22Rv1 (cell line): Measurements from ENCODE around the gene PASK.

ENCODE experiments used
- ZFX ChIP-seq: fragments of 450-650 bp; IDR thresholded peaks from 2 replicates; pipeline ENCODE4 v1.6.1; 2017; ENCODE audit warnings: antibody characterized with exemption, borderline replicate concordance
- TF ChIP-seq, protein P1 (sequence below): fragments of 450-650 bp; IDR thresholded peaks from 2 replicates; pipeline ENCODE4 v1.5.1; 2017; ENCODE audit warnings: mild to moderate bottlenecking

DNA sequence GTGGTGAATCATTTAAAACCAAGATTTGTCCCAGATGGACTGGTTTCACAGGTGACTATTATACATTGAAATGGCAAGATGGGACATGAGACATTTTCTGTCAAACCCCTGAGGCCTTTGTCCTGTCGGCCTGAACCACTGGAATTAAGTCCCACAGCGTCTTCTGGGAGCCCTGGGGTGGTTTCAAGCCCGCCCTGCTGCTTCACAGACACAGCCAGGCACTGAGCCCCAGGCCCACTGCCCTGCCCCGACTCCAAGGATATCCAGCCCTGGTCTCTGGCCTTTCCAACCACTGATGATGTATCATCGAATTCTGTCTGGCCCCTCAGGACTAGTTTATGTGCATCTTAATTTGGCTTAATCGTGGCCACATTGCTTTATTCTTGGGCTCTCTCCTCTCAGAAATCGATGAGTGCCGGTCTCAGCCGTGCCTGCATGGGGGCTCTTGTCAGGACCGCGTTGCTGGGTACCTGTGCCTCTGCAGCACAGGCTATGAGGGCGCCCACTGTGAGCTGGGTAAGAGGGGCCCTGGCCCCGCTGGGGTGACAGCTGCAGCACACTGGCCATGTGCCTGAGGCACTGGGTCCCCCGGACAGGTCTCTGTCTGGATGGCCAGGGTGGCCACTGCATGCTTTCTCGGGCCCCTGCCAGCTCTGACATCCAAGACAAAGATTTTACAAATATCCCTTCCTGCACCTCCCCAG is 86.7 kb downstream of the PASK start:
- TF ChIP-seq, protein P1, sequence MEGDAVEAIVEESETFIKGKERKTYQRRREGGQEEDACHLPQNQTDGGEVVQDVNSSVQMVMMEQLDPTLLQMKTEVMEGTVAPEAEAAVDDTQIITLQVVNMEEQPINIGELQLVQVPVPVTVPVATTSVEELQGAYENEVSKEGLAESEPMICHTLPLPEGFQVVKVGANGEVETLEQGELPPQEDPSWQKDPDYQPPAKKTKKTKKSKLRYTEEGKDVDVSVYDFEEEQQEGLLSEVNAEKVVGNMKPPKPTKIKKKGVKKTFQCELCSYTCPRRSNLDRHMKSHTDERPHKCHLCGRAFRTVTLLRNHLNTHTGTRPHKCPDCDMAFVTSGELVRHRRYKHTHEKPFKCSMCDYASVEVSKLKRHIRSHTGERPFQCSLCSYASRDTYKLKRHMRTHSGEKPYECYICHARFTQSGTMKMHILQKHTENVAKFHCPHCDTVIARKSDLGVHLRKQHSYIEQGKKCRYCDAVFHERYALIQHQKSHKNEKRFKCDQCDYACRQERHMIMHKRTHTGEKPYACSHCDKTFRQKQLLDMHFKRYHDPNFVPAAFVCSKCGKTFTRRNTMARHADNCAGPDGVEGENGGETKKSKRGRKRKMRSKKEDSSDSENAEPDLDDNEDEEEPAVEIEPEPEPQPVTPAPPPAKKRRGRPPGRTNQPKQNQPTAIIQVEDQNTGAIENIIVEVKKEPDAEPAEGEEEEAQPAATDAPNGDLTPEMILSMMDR = no peak
- TF ChIP-seq ZFX = no peak
